ENCODE data around the gene MEP1A. TPM values are rescaled to one million over a fixed set of nuclear protein-coding genes. Genes with fewer than 3 reads are reported as not detected.

MEP1A gene
- total RNA-seq, 1 experiment from 2014 or later: 8.1 TPM

DNA sequence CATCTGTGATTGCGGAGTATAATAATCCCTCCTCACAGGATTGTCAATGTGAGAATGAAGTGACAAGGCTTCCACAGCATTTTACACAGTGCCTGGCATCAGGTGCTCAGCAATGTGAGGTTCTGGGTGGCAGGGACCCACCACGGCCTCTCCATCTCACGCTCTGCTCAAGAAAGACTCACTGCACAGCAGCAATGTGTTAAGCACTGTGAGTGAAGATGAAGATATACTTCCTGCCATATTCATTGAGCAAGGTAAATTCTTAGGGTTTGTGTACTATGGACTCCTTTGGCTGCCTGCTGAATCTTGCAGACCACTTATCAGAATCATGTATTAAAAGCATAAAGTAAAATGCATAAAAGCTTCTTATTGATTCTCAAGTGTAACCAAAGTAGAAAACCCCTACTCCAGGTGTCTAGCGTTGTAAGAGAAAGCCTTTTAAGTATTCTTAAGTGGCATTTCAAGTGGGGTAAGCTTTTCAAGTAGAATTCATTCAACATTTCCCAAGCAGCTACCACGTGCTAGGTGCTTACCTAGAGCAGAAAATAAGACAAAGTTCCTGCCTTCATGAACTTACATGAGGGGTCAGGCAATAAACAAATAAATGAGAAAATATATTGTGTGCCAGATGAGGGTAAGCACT is 17.0 kb upstream of the MEP1A start:
- Histone ChIP-seq H3K27me3 (replicated peaks; ENCODE audit: control insufficient read depth, insufficient read depth, low read length) (no peaks in the 10 kb centered on the region), H3K4me3 (ENCODE audit: low read depth, low read length) (no peak overlapping the region), H3K4me1 (no peaks in the 10 kb centered on the region), H3K9me3 (no peaks in the 10 kb centered on the region), H3K36me3 (ENCODE audit: control insufficient read depth, insufficient read depth, low read length) (no peaks in the 10 kb centered on the region)
- DNase-seq: no peak
- Mint-ChIP-seq H3K27me3 (ENCODE audit: insufficient read depth, unreplicated experiment) (no peaks in the 10 kb centered on the region), H3K27ac (ENCODE audit: unreplicated experiment) (no peak overlapping the region), H3K9me3 (ENCODE audit: unreplicated experiment) (peaks cover 10% of the 10 kb centered on the region), H3K36me3 (ENCODE audit: insufficient read depth, unreplicated experiment) (no peaks in the 10 kb centered on the region), H3K4me3 (ENCODE audit: unreplicated experiment) (no peak overlapping the region), H3K4me1 (ENCODE audit: low read depth, unreplicated experiment) (no peaks in the 10 kb centered on the region)
- TF ChIP-seq, protein P1, sequence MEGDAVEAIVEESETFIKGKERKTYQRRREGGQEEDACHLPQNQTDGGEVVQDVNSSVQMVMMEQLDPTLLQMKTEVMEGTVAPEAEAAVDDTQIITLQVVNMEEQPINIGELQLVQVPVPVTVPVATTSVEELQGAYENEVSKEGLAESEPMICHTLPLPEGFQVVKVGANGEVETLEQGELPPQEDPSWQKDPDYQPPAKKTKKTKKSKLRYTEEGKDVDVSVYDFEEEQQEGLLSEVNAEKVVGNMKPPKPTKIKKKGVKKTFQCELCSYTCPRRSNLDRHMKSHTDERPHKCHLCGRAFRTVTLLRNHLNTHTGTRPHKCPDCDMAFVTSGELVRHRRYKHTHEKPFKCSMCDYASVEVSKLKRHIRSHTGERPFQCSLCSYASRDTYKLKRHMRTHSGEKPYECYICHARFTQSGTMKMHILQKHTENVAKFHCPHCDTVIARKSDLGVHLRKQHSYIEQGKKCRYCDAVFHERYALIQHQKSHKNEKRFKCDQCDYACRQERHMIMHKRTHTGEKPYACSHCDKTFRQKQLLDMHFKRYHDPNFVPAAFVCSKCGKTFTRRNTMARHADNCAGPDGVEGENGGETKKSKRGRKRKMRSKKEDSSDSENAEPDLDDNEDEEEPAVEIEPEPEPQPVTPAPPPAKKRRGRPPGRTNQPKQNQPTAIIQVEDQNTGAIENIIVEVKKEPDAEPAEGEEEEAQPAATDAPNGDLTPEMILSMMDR (IDR thresholded peaks at IDR 0.05; ENCODE audit: insufficient read depth in 1 of 2, low read depth in 1 of 2, low read length in 1 of 2, severe bottlenecking in 1 of 2, unreplicated experiment in 1 of 2): no peak
- CTCF ChIA-PET: no interaction called here
- intact Hi-C loops (cut with micrococcal nuclease; ENCODE audit: unreplicated experiment): no loop called here
- POLR2A ChIA-PET: no interaction called here
- BruUV-seq (replicated peaks): no TSS peak

GRCh38 chr6:46777476-46778346 is 15.5 kb upstream of the MEP1A start:
- H3K4me3 Mint-ChIP-seq (ENCODE audit: unreplicated experiment): no peak overlapping the region
- CTCF ChIA-PET: no interaction called here
- POLR2A ChIA-PET: no interaction called here

More at GRCh38 chr6:46777476-46778346, 15.5 kb upstream of the MEP1A start:
- BruUV-seq (replicated peaks): no TSS peak
- TF ChIP-seq, protein P1 (IDR thresholded peaks at IDR 0.05; ENCODE audit: insufficient read depth in 1 of 2, low read depth in 1 of 2, low read length in 1 of 2, severe bottlenecking in 1 of 2, unreplicated experiment in 1 of 2): no peak
- DNase-seq: no peak
- Histone ChIP-seq H3K27me3 (replicated peaks; ENCODE audit: control insufficient read depth, insufficient read depth, low read length) (no peaks in the 10 kb centered on the region), H3K36me3 (ENCODE audit: control insufficient read depth, insufficient read depth, low read length) (no peaks in the 10 kb centered on the region), H3K4me3 (ENCODE audit: low read depth, low read length) (no peak overlapping the region), H3K9me3 (no peaks in the 10 kb centered on the region), H3K4me1 (no peaks in the 10 kb centered on the region)
- intact Hi-C loops (cut with micrococcal nuclease; ENCODE audit: unreplicated experiment): no loop called here
- H3K9me3 Mint-ChIP-seq (ENCODE audit: unreplicated experiment): peaks cover 10% of the 10 kb centered on the region
- H3K36me3 Mint-ChIP-seq (ENCODE audit: insufficient read depth, unreplicated experiment): no peaks in the 10 kb centered on the region
- no peaks in the 10 kb centered on the region for H3K27me3 Mint-ChIP-seq (ENCODE audit: insufficient read depth, unreplicated experiment)
- no peaks in the 10 kb centered on the region for H3K4me1 Mint-ChIP-seq (ENCODE audit: low read depth, unreplicated experiment)
- no peak overlapping the region for H3K27ac Mint-ChIP-seq (ENCODE audit: unreplicated experiment)

Data from Caco-2 (cell line).